CD4-positive, alpha-beta memory T cell (primary cell): ENCODE data around the gene DNAJC6. TPM values are rescaled to one million over a fixed set of nuclear protein-coding genes. Genes with fewer than 3 reads are reported as not detected.
A peak's percentile ranks its signal among the peaks of the same experiment; 100 is the strongest.
"Not testable (repeated sequence)": the region's sequence is repeated elsewhere in the genome, so short reads cannot be mapped to it uniquely, and the experiment has no call there.

Source experiments
- CTCF ChIA-PET: fragments of 350-600 bp; sonication (Branson Sonifier 250); formaldehyde crosslinking; loops from one replicate; lab custom pipeline; 2021; ENCODE audit warnings: inconsistent platforms; ENCODE audit not compliant: partially characterized antibody; lab: Charles Lee
- POLR2A ChIA-PET: fragments of 350-600 bp; sonication (Branson Sonifier 250); formaldehyde crosslinking; loops from one replicate; lab custom pipeline; 2021; ENCODE audit not compliant: partially characterized antibody; lab: Charles Lee
- DNase-seq, 5 donors: peaks; one replicate each; pipeline versions ENCODE4 v3.0.0 to v3.0.0-alpha.2; 2020 to 2022; ENCODE audit warnings: mixed read lengths in 1 of 5
- H3K27ac ChIP-seq: one replicate; pipeline ENCODE4 v1.7.0; 2013; ENCODE audit warnings: low read depth, low read length
- H3K27me3 ChIP-seq: 2 replicates; pipeline ENCODE4 v1.7.0; 2013; ENCODE audit warnings: mild to moderate bottlenecking, low read length, moderate library complexity; ENCODE audit not compliant: insufficient read depth
- H3K36me3 ChIP-seq: 2 replicates; pipeline ENCODE4 v1.7.0; 2013; ENCODE audit warnings: mild to moderate bottlenecking, low read length, moderate library complexity; ENCODE audit not compliant: insufficient read depth
- H3K4me1 ChIP-seq: 2 replicates; pipeline ENCODE4 v1.7.0; 2013; ENCODE audit warnings: mild to moderate bottlenecking, low read length, moderate library complexity; ENCODE audit not compliant: insufficient read depth
- H3K4me3 ChIP-seq, 2 donors: one replicate each; pipeline ENCODE4 v1.7.0; 2013; ENCODE audit warnings: low read length in 2 of 2, mild to moderate bottlenecking in 1 of 2
- H3K9me3 ChIP-seq, 2 donors: one replicate each; pipeline ENCODE4 v1.7.0; 2013; ENCODE audit warnings: low read length in 2 of 2, control low read depth in 1 of 2; ENCODE audit not compliant: control insufficient read depth in 1 of 2
- H3K27ac Mint-ChIP-seq, 7 donors: one replicate each; pipeline ENCODE4 v1.8.0; 2020 to 2021; ENCODE audit warnings: mixed read lengths in 7 of 7, mild to moderate bottlenecking in 6 of 7, inconsistent platforms in 3 of 7, moderate library complexity in 3 of 7
- H3K27me3 Mint-ChIP-seq, 2 donors: one replicate each; pipeline ENCODE4 v1.8.0; 2020 to 2021; ENCODE audit warnings: mixed read lengths in 2 of 2
- H3K36me3 Mint-ChIP-seq, 2 donors: one replicate each; pipeline ENCODE4 v1.8.0; 2020 to 2021; ENCODE audit warnings: mixed read lengths in 2 of 2, inconsistent platforms in 1 of 2, mild to moderate bottlenecking in 1 of 2
- H3K4me1 Mint-ChIP-seq, 4 donors: one replicate each; pipeline ENCODE4 v1.8.0; 2020 to 2021; ENCODE audit warnings: mixed read lengths in 4 of 4, mild to moderate bottlenecking in 1 of 4
- H3K4me3 Mint-ChIP-seq, 8 donors: one replicate each; pipeline ENCODE4 v1.8.0; 2020 to 2021; ENCODE audit warnings: mixed read lengths in 8 of 8, mild to moderate bottlenecking in 7 of 8, moderate library complexity in 6 of 8, inconsistent platforms in 3 of 8
- H3K9me3 Mint-ChIP-seq, 8 donors: one replicate each; pipeline ENCODE4 v1.8.0; 2020 to 2021; ENCODE audit warnings: mixed read lengths in 8 of 8, mild to moderate bottlenecking in 5 of 8, inconsistent platforms in 3 of 8, moderate library complexity in 1 of 8
- intact Hi-C: fragments of 100-400 bp; cut with micrococcal nuclease; formaldehyde crosslinking; loops from one replicate; pipeline ENCODE4 v1.15.1; 2023
- polyA plus RNA-seq, 2 donors: library from polyadenylated mRNA; unstranded; fragments of 300-500 nt; fragmentation: Illumina TruSeq; gene quantifications; one replicate each; pipeline ENCODE4 v1.2.3, GENCODE V29; 2021
- total RNA-seq, 2 experiments: library from RNA; stranded (reverse); gene quantifications; one replicate each; pipeline ENCODE4 v1.2.3, GENCODE V29; 2021

Gene DNAJC6
- total and polyA plus RNA-seq, 4 experiments from 2014 or later: 0.35 to 4.3 (median 2.2) TPM

GRCh38 chr1:65445837-65446236, 136.5 kb downstream of the DNAJC6 start:
- Histone ChIP-seq H3K27ac (no peak overlapping the region), H3K27me3 (no peaks in the 10 kb centered on the region), H3K9me3 (no peaks in the 10 kb centered on the region), H3K4me3 (no peak overlapping the region), H3K4me1 (no peaks in the 10 kb centered on the region), H3K36me3 (no peaks in the 10 kb centered on the region)
- Mint-ChIP-seq H3K27me3 (no peaks in the 10 kb centered on the region), H3K9me3 (no peaks in the 10 kb centered on the region), H3K4me1 (no peaks in the 10 kb centered on the region), H3K4me3 (no peak overlapping the region), H3K36me3 (no peaks in the 10 kb centered on the region), H3K27ac (no peak overlapping the region)
- POLR2A ChIA-PET: no interaction called here
- CTCF ChIA-PET: no interaction called here
- intact Hi-C loops: no loop called here
- no peak for DNase-seq

- H3K4me1 ChIP-seq: no peaks in the 10 kb centered on the region
- H3K27me3 ChIP-seq: no peaks in the 10 kb centered on the region
- Mint-ChIP-seq H3K27me3 (no peaks in the 10 kb centered on the region), H3K4me1 (no peaks in the 10 kb centered on the region), H3K4me3 (no peak overlapping the region), H3K36me3 (peaks cover 3 to 4% of the 10 kb centered on the region in 2 donors), H3K9me3 (peaks cover 0 to 5% (median 0%) of the 10 kb centered on the region in 8 donors), H3K27ac (no peak overlapping the region)
- H3K9me3 ChIP-seq: no peaks in the 10 kb centered on the region
- intact Hi-C loops: no loop called here
- POLR2A ChIA-PET: no interaction called here
- no peak overlapping the region for H3K27ac ChIP-seq
- no peak overlapping the region for H3K4me3 ChIP-seq
- DNase-seq: no peak
- CTCF ChIA-PET: interaction anchor here (0.6 to 1.4 kb wide), 3 partner anchors 10 to 374 kb away, joined by 3 to 5 read pairs (median 3); no protein-coding TSS in a partner anchor
- H3K36me3 ChIP-seq: no peaks in the 10 kb centered on the region
These were observed 140.0 kb downstream of the DNAJC6 start for GRCh38 chr1:65449214-65449823.

GRCh38 chr1:65455678-65456077, 146.3 kb downstream of the DNAJC6 start:
- H3K27me3 ChIP-seq, H3K27ac Mint-ChIP-seq, H3K4me3 ChIP-seq, H3K4me1 ChIP-seq, H3K27me3 Mint-ChIP-seq, POLR2A ChIA-PET, H3K9me3 ChIP-seq, H3K4me3 Mint-ChIP-seq, H3K36me3 ChIP-seq, intact Hi-C loops, DNase-seq, CTCF ChIA-PET, H3K27ac ChIP-seq: not testable (repeated sequence)
- Mint-ChIP-seq H3K9me3 (peaks cover 0 to 18% (median 11%) of the 10 kb centered on the region in 8 donors), H3K4me1 (peaks cover 16 to 18% (median 16%) of the 10 kb centered on the region in 4 donors), H3K36me3 (peaks cover 8 to 13% of the 10 kb centered on the region in 2 donors)

GRCh38 chr1:65456481-65456880, 147.1 kb downstream of the DNAJC6 start:
- no peak for DNase-seq
- ChIA-PET POLR2A (no interaction called here), CTCF (no interaction called here)
- no peaks in the 10 kb centered on the region for H3K9me3 ChIP-seq
- H3K4me1 ChIP-seq: peaks cover 6% of the 10 kb centered on the region
- H3K27me3 Mint-ChIP-seq: no peaks in the 10 kb centered on the region
- intact Hi-C loops: no loop called here
- H3K4me3 Mint-ChIP-seq: no peak overlapping the region
- peaks cover 9 to 13% of the 10 kb centered on the region in 2 donors for H3K36me3 Mint-ChIP-seq
- no peak overlapping the region for H3K27ac Mint-ChIP-seq
- no peak overlapping the region for H3K27ac ChIP-seq
- H3K9me3 Mint-ChIP-seq: peaks cover 0 to 18% (median 11%) of the 10 kb centered on the region in 8 donors
- H3K36me3 ChIP-seq: no peaks in the 10 kb centered on the region
- H3K27me3 ChIP-seq: no peaks in the 10 kb centered on the region
- H3K4me3 ChIP-seq: no peak overlapping the region
- peaks cover 16 to 18% (median 16%) of the 10 kb centered on the region in 4 donors for H3K4me1 Mint-ChIP-seq

GRCh38 chr1:65457868-65458267, 148.5 kb downstream of the DNAJC6 start:
- H3K36me3 ChIP-seq: no peaks in the 10 kb centered on the region
- peaks cover 6% of the 10 kb centered on the region for H3K4me1 ChIP-seq
- H3K9me3 ChIP-seq: no peaks in the 10 kb centered on the region
- H3K27ac ChIP-seq: no peak overlapping the region
- no peak overlapping the region for H3K4me3 Mint-ChIP-seq
- intact Hi-C loops: no loop called here
- peaks cover 10 to 17% of the 10 kb centered on the region in 2 donors for H3K36me3 Mint-ChIP-seq
- peaks cover 0 to 18% (median 12%) of the 10 kb centered on the region in 8 donors for H3K9me3 Mint-ChIP-seq
- DNase-seq: no peak
- CTCF ChIA-PET: interaction anchor here (1.0 to 1.3 kb wide), 2 partner anchors 16 to 21 kb away, joined by 3 to 5 read pairs; no protein-coding TSS in a partner anchor
- H3K27me3 ChIP-seq: no peaks in the 10 kb centered on the region
- H3K27ac Mint-ChIP-seq: no peak overlapping the region
- H3K4me1 Mint-ChIP-seq: peaks cover 16 to 18% (median 16%) of the 10 kb centered on the region in 4 donors
- POLR2A ChIA-PET: no interaction called here
- H3K4me3 ChIP-seq: no peak overlapping the region
- no peaks in the 10 kb centered on the region for H3K27me3 Mint-ChIP-seq

- H3K27me3 Mint-ChIP-seq: no peaks in the 10 kb centered on the region
- H3K27ac Mint-ChIP-seq: peak overlapping the region in 1 of 7 donors; percentile 10
- peaks cover 16 to 18% (median 16%) of the 10 kb centered on the region in 4 donors for H3K4me1 Mint-ChIP-seq
- Histone ChIP-seq H3K4me1 (peaks cover 6% of the 10 kb centered on the region), H3K27ac (no peak overlapping the region), H3K27me3 (no peaks in the 10 kb centered on the region), H3K9me3 (no peaks in the 10 kb centered on the region), H3K4me3 (no peak overlapping the region), H3K36me3 (no peaks in the 10 kb centered on the region)
- intact Hi-C loops: no loop called here
- H3K4me3 Mint-ChIP-seq: no peak overlapping the region
- ChIA-PET POLR2A (no interaction called here), CTCF (interaction anchor here (0.8 to 1.6 kb wide), 7 partner anchors 10 to 243 kb away, joined by 3 to 6 read pairs (median 5); no protein-coding TSS in a partner anchor)
- no peak for DNase-seq
- peaks cover 0 to 23% (median 12%) of the 10 kb centered on the region in 8 donors for H3K9me3 Mint-ChIP-seq
- peaks cover 9 to 17% of the 10 kb centered on the region in 2 donors for H3K36me3 Mint-ChIP-seq
These were observed 149.5 kb downstream of the DNAJC6 start for GRCh38 chr1:65458730-65459396.

DNA sequence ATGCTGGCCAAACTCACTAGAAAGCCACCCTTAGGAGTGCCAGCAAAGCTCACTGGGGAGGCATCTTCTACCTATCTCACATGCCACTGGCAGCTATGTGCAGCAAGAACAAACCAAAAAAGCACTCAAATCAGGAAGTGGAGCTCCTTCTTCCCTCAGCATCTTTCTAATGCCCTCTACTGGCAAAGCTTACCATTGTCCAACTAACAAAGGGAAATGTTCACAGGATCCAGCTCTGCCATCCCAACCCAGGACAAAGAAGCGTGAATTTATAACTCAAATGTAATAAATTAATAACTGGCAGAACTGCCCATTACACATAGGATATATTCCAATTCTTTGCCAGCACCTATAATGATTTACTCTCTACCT, 150.0 kb downstream of the DNAJC6 start:
- ChIA-PET POLR2A (no interaction called here), CTCF (interaction anchor here (0.8 to 1.6 kb wide), 6 partner anchors 10 to 244 kb away, joined by 4 to 6 read pairs (median 4); no protein-coding TSS in a partner anchor)
- Mint-ChIP-seq H3K27me3 (no peaks in the 10 kb centered on the region), H3K4me3 (no peak overlapping the region), H3K9me3 (peaks cover 0 to 25% (median 13%) of the 10 kb centered on the region in 8 donors), H3K36me3 (peaks cover 7 to 18% of the 10 kb centered on the region in 2 donors), H3K27ac (no peak overlapping the region), H3K4me1 (peaks cover 16 to 18% (median 16%) of the 10 kb centered on the region in 4 donors)
- Histone ChIP-seq H3K36me3 (no peaks in the 10 kb centered on the region), H3K27me3 (no peaks in the 10 kb centered on the region), H3K27ac (no peak overlapping the region), H3K4me1 (peaks cover 6% of the 10 kb centered on the region), H3K4me3 (no peak overlapping the region), H3K9me3 (no peaks in the 10 kb centered on the region)
- DNase-seq: peak in 1 of 5 donors; percentile 2
- intact Hi-C loops: no loop called here
